COLO668 (cell line): Measurements from ENCODE around the gene SIAE.

Experiments used
- DNase-seq: peaks from one replicate; lab custom pipeline; 2025; ENCODE audit not compliant: unreplicated experiment; lab: John Stamatoyannopoulos, UW

SIAE gene

GRCh38 chr11:124583781-124584180, 89.8 kb downstream of the SIAE start:
- no peak for DNase-seq
